SU-DHL-6 (cell line): ENCODE results near the gene PRKCE.

Experiments
- H2AFZ ChIP-seq: fragments of 200-600 bp; sonication (generic); 2 replicates; pipeline ENCODE4 v1.6.1; 2014; ENCODE audit warnings: low read depth, mild to moderate bottlenecking, moderate library complexity, mixed read lengths, antibody characterized with exemption, low read length; ENCODE audit not compliant: severe bottlenecking
- H3F3A ChIP-seq: fragments of 200-600 bp; shearing (Covaris generic); 2 replicates; pipeline ENCODE4 v1.6.0; 2016; ENCODE audit warnings: antibody characterized with exemption, mild to moderate bottlenecking; ENCODE audit not compliant: insufficient read depth
- H3K27ac ChIP-seq: fragments of 200-600 bp; sonication (generic); 2 replicates; pipeline ENCODE4 v1.5.1; 2016; ENCODE audit warnings: low read depth, mild to moderate bottlenecking, low read length, moderate library complexity, mixed read lengths
- H3K27me3 ChIP-seq: fragments of 200-600 bp; sonication (generic), shearing (Covaris generic); 2 replicates; pipeline ENCODE4 v1.6.0; 2014; ENCODE audit warnings: mild to moderate bottlenecking, low read length
- H3K36me3 ChIP-seq: fragments of 200-600 bp; sonication (generic); 2 replicates; pipeline ENCODE4 v1.6.1; 2014; ENCODE audit warnings: mild to moderate bottlenecking, low read length, mixed read lengths
- H3K4me2 ChIP-seq: fragments of 300-600, 200-600 bp; shearing (Covaris generic), sonication (generic); 2 replicates; pipeline ENCODE4 v1.6.0; 2014; ENCODE audit warnings: low read length, low read depth, mild to moderate bottlenecking; ENCODE audit not compliant: poor library complexity, severe bottlenecking
- H3K4me3 ChIP-seq: fragments of 200-600 bp; sonication (generic); 2 replicates; pipeline ENCODE4 v1.5.1; 2014; ENCODE audit warnings: antibody characterized with exemption, low read length, mild to moderate bottlenecking, mixed read lengths; ENCODE audit not compliant: insufficient read depth, poor library complexity, severe bottlenecking
- H3K79me2 ChIP-seq: fragments of 200-600 bp; sonication (generic); 2 replicates; pipeline ENCODE4 v1.6.1; 2014; ENCODE audit warnings: mild to moderate bottlenecking, low read length, moderate library complexity; ENCODE audit not compliant: insufficient read depth
- H3K9ac ChIP-seq: fragments of 200-600 bp; sonication (generic); 2 replicates; pipeline ENCODE4 v1.7.0; 2014; ENCODE audit warnings: mild to moderate bottlenecking, low read length
- H3K9me2 ChIP-seq: fragments of 200-600 bp; sonication (generic); replicated peaks from 2 replicates; pipeline ENCODE4 v1.6.1; 2014; ENCODE audit warnings: low read length; ENCODE audit not compliant: insufficient read depth
- H3K9me3 ChIP-seq: fragments of 200-600 bp; sonication (generic); 2 replicates; pipeline ENCODE4 v1.6.1; 2014; ENCODE audit warnings: low read length, mixed read lengths; ENCODE audit not compliant: insufficient read depth
- H4K20me1 ChIP-seq: fragments of 200-600 bp; sonication (generic); 2 replicates; pipeline ENCODE4 v1.6.1; 2014; ENCODE audit warnings: low read depth, mild to moderate bottlenecking, antibody characterized with exemption, low read length, moderate library complexity, mixed read lengths
- EZH2phosphoT487 ChIP-seq: fragments of 200-600 bp; sonication (generic), shearing (Covaris generic); conservative IDR thresholded peaks from 2 replicates; pipeline ENCODE4 v1.6.1; 2018; ENCODE audit warnings: mild to moderate bottlenecking, antibody characterized with exemption, low read length, moderate library complexity, mixed read lengths
- TF ChIP-seq, protein P1 (sequence below): fragments of 200-600 bp; sonication (generic); IDR thresholded peaks from one replicate; pipeline ENCODE4 v1.5.1; 2017; ENCODE audit warnings: antibody characterized with exemption, mild to moderate bottlenecking, low read length, moderate library complexity; ENCODE audit not compliant: insufficient read depth, poor library complexity, severe bottlenecking

Gene PRKCE

GRCh38 chr2:45973426-45973825, 322.0 kb downstream of the PRKCE start:
- Histone ChIP-seq H3K27ac (no peak overlapping the region), H4K20me1 (no peaks in the 10 kb centered on the region), H3K9me3 (no peaks in the 10 kb centered on the region), H3K9me2 (no peaks in the 10 kb centered on the region), H3K27me3 (no peaks in the 10 kb centered on the region), H3K4me2 (no peak overlapping the region), H3K36me3 (no peaks in the 10 kb centered on the region), H3F3A (no peaks in the 10 kb centered on the region), H3K4me3 (no peak overlapping the region), H3K79me2 (no peaks in the 10 kb centered on the region), H3K9ac (no peak overlapping the region), H2AFZ (no peak overlapping the region)
- TF ChIP-seq, protein P1, sequence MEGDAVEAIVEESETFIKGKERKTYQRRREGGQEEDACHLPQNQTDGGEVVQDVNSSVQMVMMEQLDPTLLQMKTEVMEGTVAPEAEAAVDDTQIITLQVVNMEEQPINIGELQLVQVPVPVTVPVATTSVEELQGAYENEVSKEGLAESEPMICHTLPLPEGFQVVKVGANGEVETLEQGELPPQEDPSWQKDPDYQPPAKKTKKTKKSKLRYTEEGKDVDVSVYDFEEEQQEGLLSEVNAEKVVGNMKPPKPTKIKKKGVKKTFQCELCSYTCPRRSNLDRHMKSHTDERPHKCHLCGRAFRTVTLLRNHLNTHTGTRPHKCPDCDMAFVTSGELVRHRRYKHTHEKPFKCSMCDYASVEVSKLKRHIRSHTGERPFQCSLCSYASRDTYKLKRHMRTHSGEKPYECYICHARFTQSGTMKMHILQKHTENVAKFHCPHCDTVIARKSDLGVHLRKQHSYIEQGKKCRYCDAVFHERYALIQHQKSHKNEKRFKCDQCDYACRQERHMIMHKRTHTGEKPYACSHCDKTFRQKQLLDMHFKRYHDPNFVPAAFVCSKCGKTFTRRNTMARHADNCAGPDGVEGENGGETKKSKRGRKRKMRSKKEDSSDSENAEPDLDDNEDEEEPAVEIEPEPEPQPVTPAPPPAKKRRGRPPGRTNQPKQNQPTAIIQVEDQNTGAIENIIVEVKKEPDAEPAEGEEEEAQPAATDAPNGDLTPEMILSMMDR, result no peak
- no peak for TF ChIP-seq EZH2phosphoT487

DNA sequence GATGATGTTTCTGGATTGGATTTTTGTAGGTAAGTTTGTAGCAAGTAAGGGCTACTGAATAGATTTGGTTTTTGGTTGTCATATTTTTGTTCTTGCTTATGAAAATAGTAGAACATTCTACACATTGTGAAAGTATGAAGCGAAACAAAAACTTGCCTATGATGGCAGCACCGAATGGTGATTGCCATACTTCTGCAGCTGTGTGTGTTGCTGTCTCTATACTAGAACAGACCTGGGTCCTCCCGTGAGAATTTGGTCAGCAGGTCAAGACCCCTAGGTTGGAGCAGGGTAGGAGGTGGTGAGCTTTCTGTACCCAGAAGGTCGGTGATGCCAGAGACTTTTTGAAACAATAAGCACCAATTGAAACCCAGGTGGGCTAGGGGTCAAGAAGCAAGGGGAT, 322.6 kb downstream of the PRKCE start:
- H3K9me3 ChIP-seq, result no peaks in the 10 kb centered on the region
- no peaks in the 10 kb centered on the region for H3K27me3 ChIP-seq
- no peak overlapping the region for H2AFZ ChIP-seq
- no peaks in the 10 kb centered on the region for H3F3A ChIP-seq
- H3K27ac ChIP-seq, result no peak overlapping the region
- no peaks in the 10 kb centered on the region for H4K20me1 ChIP-seq
- no peaks in the 10 kb centered on the region for H3K79me2 ChIP-seq
- H3K4me2 ChIP-seq, result no peak overlapping the region
- H3K9ac ChIP-seq, result no peak overlapping the region
- H3K9me2 ChIP-seq, result no peaks in the 10 kb centered on the region
- TF ChIP-seq EZH2phosphoT487, result no peak
- TF ChIP-seq, protein P1, result no peak
- H3K36me3 ChIP-seq, result no peaks in the 10 kb centered on the region
- no peak overlapping the region for H3K4me3 ChIP-seq

DNA sequence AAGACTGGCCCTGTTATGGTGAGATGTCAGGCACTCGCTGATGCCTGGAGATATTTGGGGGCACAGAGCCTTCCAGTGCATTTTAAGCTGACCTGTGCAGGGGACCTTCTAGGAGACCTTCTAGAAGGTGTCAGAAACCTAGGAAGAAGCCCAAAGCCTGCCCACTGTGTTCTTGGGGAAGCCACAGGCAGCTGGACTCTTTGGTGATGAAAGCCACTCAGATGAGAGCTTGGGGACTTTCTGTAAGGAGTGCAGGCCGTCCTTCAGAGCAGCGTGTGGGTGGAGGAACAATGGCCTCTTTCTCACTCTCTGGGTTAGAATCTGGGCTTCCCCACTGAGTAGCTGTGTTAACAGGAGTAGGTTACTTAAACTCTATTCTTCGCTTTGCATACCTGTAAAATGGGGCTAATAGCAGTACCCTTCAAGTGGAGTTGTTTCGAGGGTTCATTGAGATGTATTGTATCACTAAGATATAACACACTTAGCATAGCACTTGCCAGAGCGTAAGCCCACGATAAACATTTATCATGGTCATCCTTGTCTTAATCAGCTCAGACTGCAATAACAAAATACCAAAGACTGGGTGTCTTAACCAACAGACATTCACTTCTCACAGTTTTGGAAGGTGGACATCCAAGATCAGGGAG, 323.4 kb downstream of the PRKCE start:
- no peaks in the 10 kb centered on the region for H3F3A ChIP-seq
- H3K9me2 ChIP-seq, result no peaks in the 10 kb centered on the region
- H3K4me3 ChIP-seq, result no peak overlapping the region
- no peak overlapping the region for H3K9ac ChIP-seq
- no peaks in the 10 kb centered on the region for H3K79me2 ChIP-seq
- no peaks in the 10 kb centered on the region for H3K9me3 ChIP-seq
- no peaks in the 10 kb centered on the region for H4K20me1 ChIP-seq
- H3K4me2 ChIP-seq, result no peak overlapping the region
- TF ChIP-seq, protein P1, result no peak
- no peak for TF ChIP-seq EZH2phosphoT487
- H2AFZ ChIP-seq, result no peak overlapping the region
- no peaks in the 10 kb centered on the region for H3K27me3 ChIP-seq
- no peak overlapping the region for H3K27ac ChIP-seq
- no peaks in the 10 kb centered on the region for H3K36me3 ChIP-seq
